AG10803 (cell line): ENCODE measurements around the gene WSCD2.
"Not testable (repeated sequence)": the region's sequence is repeated elsewhere in the genome, so short reads cannot be mapped to it uniquely, and the experiment has no call there.

Experiments used
- DNase-seq: peaks from one replicate; pipeline ENCODE4 v3.0.0; 2010; ENCODE audit warnings: low read depth
- H3K4me3 ChIP-seq: 2 replicates; pipeline ENCODE4 v1.5.1; 2011; ENCODE audit warnings: mild to moderate bottlenecking, low read length, control low read depth
- TF ChIP-seq, protein P1 (sequence below): conservative IDR thresholded peaks from 2 replicates; pipeline ENCODE4 v1.5.1; 2011; ENCODE audit warnings: mild to moderate bottlenecking, low read length, control low read depth, inconsistent platforms

The WSCD2 gene

DNA sequence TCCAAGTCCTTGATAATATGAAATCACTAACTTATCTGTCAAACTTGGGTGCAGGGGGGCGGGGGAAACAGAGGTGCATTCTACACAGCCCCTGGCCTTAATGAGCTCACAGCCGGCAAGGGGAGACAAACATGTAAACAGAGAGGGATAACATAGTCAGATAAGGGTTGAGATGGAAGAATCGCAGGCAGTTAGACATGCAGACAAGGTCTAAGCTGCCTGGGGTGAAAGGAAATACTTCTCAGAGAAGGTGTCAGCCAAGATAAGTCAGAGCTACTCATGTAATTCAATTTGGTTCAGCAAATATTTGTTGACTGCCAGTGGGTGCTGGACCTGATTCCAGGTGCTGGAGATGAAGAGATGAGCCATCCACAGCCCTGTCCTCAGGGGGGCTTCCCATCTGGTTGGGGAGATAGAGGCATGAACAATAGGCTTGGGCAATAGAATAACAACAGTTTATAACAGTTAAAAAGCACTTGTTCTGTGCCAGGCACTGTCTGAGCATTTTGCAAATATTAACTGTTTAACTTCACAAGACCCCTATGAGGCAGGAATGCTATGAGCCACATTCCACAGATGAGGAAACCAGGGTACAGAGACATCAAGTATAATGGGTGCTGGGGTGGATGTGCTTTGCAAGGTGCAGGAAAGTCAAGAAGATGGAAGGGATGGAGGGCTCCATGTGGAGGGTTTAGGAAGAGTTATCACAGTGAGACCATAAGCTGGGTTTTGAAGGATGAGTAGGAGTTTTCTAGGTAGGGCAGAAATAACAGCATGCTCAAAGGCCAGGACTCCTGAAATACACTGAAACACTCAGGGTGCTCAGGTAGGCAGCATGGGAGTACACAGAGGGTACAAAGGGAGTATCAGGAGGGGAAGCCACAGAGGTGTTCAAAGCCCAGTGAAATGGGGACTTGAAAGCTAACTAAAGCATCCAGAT, 79.0 kb downstream of the WSCD2 start:
- DNase-seq, result no peak
- H3K4me3 ChIP-seq, result no peak overlapping the region
- TF ChIP-seq, protein P1, sequence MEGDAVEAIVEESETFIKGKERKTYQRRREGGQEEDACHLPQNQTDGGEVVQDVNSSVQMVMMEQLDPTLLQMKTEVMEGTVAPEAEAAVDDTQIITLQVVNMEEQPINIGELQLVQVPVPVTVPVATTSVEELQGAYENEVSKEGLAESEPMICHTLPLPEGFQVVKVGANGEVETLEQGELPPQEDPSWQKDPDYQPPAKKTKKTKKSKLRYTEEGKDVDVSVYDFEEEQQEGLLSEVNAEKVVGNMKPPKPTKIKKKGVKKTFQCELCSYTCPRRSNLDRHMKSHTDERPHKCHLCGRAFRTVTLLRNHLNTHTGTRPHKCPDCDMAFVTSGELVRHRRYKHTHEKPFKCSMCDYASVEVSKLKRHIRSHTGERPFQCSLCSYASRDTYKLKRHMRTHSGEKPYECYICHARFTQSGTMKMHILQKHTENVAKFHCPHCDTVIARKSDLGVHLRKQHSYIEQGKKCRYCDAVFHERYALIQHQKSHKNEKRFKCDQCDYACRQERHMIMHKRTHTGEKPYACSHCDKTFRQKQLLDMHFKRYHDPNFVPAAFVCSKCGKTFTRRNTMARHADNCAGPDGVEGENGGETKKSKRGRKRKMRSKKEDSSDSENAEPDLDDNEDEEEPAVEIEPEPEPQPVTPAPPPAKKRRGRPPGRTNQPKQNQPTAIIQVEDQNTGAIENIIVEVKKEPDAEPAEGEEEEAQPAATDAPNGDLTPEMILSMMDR, result no peak

GRCh38 chr12:108210001-108210400, 80.9 kb downstream of the WSCD2 start:
- TF ChIP-seq, protein P1, result no peak
- no peak for DNase-seq
- no peak overlapping the region for H3K4me3 ChIP-seq

DNA sequence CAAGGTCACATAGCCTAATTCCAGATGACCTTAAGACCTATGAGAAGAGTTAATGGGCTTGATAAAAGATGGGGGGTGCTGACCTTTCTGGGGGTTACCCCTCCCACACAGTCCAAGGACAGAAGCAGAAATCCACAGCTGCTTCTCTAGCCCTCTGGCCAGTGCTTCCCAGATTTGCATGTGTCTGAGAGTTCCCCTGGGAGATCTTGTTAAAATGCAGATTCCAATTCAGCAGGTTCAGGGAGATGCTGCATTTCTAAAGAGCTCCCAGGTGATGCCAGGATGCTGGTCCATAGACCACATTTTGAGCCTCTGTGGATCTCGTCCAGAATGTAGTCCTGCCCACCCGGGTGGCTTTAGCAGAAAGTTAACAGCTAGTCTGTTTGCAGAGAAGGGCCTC, 82.1 kb downstream of the WSCD2 start:
- H3K4me3 ChIP-seq, result no peak overlapping the region
- TF ChIP-seq, protein P1, result no peak
- DNase-seq, result no peak

DNA sequence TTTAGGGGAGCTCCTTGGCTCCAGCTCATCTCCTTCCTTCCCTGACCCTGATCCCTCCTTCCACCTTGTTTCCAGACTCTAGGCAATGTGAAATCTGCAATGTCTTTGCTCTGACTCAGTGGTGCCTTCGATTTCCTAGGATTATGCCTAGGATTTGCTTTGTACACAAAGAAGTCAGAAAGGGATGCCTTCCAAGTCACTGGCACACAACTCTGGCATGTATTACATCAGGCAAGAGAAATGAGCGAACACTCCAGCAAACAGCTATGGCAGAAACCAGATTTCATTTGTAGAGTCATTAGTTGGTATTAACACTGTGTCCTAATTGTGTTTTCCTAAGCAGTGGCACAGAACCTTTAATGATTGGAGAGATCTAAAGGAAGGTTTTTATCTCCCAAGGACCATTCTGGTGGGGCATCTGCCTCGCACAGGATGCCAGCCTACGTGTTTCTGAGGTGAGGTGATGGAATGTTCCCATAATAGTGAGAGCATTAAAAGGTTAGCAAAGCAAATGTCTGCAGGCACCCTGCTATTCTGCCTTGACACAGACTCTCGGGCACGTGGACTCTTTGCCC, 84.9 kb downstream of the WSCD2 start:
- TF ChIP-seq, protein P1, result no peak
- no peak for DNase-seq
- no peak overlapping the region for H3K4me3 ChIP-seq

- H3K4me3 ChIP-seq, result no peak overlapping the region
- TF ChIP-seq, protein P1, result no peak
- DNase-seq, result peak; percentile 16
Observed at GRCh38 chr12:108214486-108214885, 85.4 kb downstream of the WSCD2 start.

GRCh38 chr12:108215458-108215857, 86.4 kb downstream of the WSCD2 start:
- TF ChIP-seq, protein P1, result no peak
- no peak overlapping the region for H3K4me3 ChIP-seq
- DNase-seq, result no peak

GRCh38 chr12:108218921-108219320, 89.8 kb downstream of the WSCD2 start:
- TF ChIP-seq, protein P1, result no peak
- H3K4me3 ChIP-seq, result no peak overlapping the region
- DNase-seq, result no peak

- not testable (repeated sequence) for H3K4me3 ChIP-seq, DNase-seq
Observed at GRCh38 chr12:108225101-108225500, 96.0 kb downstream of the WSCD2 start.
